ENCODE measurements around the gene DUSP9.

Gene DUSP9

GRCh38 chrX:153640045-153640686 lies 6.8 kb upstream of the DUSP9 start:
- ATAC-seq, result no peak
- TF ChIP-seq ESRRG (CRISPR knock-in tag; IDR thresholded peaks at IDR 0.05), result no peak

DNA sequence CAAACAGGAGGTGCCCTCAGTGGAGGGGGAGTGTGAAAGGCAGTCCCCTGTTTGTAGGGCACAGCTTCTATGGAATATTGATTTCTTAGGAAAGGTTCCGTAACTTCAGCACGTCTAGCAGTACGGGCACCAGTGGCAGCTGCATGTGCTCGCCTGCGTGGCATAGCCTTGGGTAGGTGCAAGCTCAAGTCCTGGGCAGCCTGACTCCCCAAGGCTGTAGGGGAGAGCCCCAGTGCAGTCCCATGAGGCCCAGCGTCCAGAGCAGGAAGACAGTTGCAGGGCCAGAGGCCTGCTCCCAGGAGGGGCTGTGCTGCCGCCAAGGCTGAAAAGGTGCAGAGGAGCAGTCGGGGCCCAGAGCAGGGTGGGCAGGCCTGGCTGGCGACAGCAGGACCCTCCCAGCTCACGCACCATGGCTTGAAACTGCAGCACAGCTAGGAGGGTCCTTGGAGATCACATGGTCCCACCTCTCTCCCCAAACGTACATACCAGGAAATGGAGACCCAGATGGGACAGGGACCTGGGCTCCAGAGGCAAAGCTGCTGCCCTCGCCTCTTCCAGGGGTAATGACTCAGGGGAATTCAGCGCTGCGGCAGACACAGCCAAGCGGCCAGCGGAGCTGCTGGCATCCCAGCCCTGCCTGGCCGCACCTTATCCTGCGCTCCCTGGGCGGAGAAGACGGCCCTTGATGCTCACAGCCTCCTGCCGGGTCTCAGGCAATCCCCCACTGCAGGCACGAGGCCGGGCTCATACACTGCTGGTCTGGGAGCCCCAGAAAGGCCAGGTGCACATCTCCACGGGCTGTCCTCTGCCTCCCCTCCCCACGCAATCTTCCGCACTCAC lies 6.0 kb upstream of the DUSP9 start:
- TF ChIP-seq ZC3H10 (CRISPR knock-in tag; IDR thresholded peaks at IDR 0.05) (no peak), ESRRG (CRISPR knock-in tag; IDR thresholded peaks at IDR 0.05) (no peak), RARB (CRISPR knock-in tag; IDR thresholded peaks at IDR 0.05) (no peak), PPARA (CRISPR knock-in tag; IDR thresholded peaks at IDR 0.05; ENCODE audit: borderline replicate concordance) (no peak), CSDC2 (CRISPR knock-in tag; IDR thresholded peaks at IDR 0.05) (no peak), PATZ1 (CRISPR knock-in tag; IDR thresholded peaks at IDR 0.05; ENCODE audit: borderline replicate concordance) (no peak), ZNF8 (CRISPR knock-in tag; IDR thresholded peaks at IDR 0.05) (no peak), BACH2 (CRISPR knock-in tag; IDR thresholded peaks at IDR 0.05; ENCODE audit: borderline replicate concordance) (no peak), GLIS3 (CRISPR knock-in tag; IDR thresholded peaks at IDR 0.05) (no peak)
- no peak for ATAC-seq

DNA sequence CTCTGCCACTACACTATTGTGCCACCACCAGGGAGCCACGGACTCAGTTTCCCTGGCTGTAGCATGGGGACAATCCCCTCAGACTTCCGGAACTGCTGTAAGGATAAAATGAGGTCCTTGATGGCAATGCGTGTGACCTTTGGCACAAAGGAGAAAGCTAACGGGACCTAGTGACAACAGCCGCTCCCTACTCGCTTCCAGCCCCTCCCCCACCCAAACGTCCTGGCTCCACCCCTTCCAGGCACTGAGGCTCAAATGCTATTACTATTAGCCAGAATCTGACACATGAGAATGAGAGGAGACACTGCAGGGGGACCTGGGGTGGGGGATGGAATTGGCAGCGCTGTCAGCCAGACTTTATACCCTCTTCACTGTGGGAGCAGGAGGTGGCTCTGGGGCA lies 5.4 kb upstream of the DUSP9 start:
- ATAC-seq, result no peak
- TF ChIP-seq ISL1 (CRISPR knock-in tag; IDR thresholded peaks at IDR 0.05), result no peak
- no peak for TF ChIP-seq ZNF8 (CRISPR knock-in tag; IDR thresholded peaks at IDR 0.05)
- no peak for TF ChIP-seq PATZ1 (CRISPR knock-in tag; IDR thresholded peaks at IDR 0.05; ENCODE audit: borderline replicate concordance)
- no peak for TF ChIP-seq PPARA (CRISPR knock-in tag; IDR thresholded peaks at IDR 0.05; ENCODE audit: borderline replicate concordance)
- TF ChIP-seq POU6F1 (CRISPR knock-in tag; IDR thresholded peaks at IDR 0.05; ENCODE audit: borderline replicate concordance, low read depth), result no peak
- TF ChIP-seq ZC3H10 (CRISPR knock-in tag; IDR thresholded peaks at IDR 0.05), result no peak
- TF ChIP-seq ZFP3 (CRISPR knock-in tag; IDR thresholded peaks at IDR 0.05), result no peak
- TF ChIP-seq ESRRG (CRISPR knock-in tag; IDR thresholded peaks at IDR 0.05), result no peak
- no peak for TF ChIP-seq SNAI2 (CRISPR knock-in tag; IDR thresholded peaks at IDR 0.05)
- TF ChIP-seq, protein P1, sequence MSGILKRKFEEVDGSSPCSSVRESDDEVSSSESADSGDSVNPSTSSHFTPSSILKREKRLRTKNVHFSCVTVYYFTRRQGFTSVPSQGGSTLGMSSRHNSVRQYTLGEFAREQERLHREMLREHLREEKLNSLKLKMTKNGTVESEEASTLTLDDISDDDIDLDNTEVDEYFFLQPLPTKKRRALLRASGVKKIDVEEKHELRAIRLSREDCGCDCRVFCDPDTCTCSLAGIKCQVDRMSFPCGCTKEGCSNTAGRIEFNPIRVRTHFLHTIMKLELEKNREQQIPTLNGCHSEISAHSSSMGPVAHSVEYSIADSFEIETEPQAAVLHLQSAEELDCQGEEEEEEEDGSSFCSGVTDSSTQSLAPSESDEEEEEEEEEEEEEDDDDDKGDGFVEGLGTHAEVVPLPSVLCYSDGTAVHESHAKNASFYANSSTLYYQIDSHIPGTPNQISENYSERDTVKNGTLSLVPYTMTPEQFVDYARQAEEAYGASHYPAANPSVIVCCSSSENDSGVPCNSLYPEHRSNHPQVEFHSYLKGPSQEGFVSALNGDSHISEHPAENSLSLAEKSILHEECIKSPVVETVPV (CRISPR knock-in tag; IDR thresholded peaks at IDR 0.05), result no peak

- TF ChIP-seq GLIS3 (CRISPR knock-in tag; IDR thresholded peaks at IDR 0.05), result no peak
- ATAC-seq, result no peak
Measured at GRCh38 chrX:153642051-153642654, 4.8 kb upstream of the DUSP9 start.

DNA sequence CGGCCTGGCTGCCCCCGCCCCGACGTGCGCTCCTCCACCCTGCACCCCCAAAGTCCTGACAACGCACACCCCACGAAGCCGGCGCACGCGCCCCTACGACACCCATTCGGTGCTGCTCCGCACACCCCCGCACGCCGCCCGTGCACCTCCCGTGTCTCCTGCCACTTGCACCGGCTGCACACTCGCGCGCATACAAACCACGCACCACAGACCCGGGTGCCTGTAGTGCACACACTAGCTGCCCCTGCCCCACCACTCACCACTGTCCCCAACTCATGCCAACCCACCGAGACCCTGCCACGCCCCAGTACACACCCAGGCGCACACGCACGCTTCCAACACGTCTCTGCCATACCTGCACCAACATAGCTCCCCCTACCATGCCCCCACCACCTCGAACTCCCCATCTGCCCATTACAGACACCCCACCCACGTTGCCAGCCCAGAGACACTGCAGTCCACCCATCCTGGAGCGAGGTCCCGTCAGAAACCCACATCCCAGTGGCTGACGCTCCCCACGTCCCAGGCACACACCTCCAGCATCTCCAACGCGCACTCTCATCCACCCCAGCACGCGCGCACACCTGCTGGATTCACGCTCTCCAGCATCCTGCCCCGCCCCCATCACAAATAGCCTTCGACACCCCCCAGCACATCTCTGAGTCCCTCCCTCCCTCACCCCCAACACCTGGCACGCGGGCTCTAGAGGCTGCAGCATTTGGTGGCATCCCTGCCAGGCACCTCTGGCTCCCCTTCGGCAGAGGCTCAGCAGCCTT lies 4.2 kb upstream of the DUSP9 start:
- ATAC-seq, result no peak
- no peak for TF ChIP-seq RARB (CRISPR knock-in tag; IDR thresholded peaks at IDR 0.05)
- no peak for TF ChIP-seq SNAI2 (CRISPR knock-in tag; IDR thresholded peaks at IDR 0.05)
- TF ChIP-seq, protein P2, sequence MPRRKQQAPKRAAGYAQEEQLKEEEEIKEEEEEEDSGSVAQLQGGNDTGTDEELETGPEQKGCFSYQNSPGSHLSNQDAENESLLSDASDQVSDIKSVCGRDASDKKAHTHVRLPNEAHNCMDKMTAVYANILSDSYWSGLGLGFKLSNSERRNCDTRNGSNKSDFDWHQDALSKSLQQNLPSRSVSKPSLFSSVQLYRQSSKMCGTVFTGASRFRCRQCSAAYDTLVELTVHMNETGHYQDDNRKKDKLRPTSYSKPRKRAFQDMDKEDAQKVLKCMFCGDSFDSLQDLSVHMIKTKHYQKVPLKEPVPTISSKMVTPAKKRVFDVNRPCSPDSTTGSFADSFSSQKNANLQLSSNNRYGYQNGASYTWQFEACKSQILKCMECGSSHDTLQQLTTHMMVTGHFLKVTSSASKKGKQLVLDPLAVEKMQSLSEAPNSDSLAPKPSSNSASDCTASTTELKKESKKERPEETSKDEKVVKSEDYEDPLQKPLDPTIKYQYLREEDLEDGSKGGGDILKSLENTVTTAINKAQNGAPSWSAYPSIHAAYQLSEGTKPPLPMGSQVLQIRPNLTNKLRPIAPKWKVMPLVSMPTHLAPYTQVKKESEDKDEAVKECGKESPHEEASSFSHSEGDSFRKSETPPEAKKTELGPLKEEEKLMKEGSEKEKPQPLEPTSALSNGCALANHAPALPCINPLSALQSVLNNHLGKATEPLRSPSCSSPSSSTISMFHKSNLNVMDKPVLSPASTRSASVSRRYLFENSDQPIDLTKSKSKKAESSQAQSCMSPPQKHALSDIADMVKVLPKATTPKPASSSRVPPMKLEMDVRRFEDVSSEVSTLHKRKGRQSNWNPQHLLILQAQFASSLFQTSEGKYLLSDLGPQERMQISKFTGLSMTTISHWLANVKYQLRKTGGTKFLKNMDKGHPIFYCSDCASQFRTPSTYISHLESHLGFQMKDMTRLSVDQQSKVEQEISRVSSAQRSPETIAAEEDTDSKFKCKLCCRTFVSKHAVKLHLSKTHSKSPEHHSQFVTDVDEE (CRISPR knock-in tag; IDR thresholded peaks at IDR 0.05), result no peak
- no peak for TF ChIP-seq CREB5 (CRISPR knock-in tag; IDR thresholded peaks at IDR 0.05; ENCODE audit: low read depth)
- TF ChIP-seq ARNTL (CRISPR knock-in tag; IDR thresholded peaks at IDR 0.05; ENCODE audit: borderline replicate concordance, low read depth), result no peak
- no peak for TF ChIP-seq ZNF8 (CRISPR knock-in tag; IDR thresholded peaks at IDR 0.05)
- TF ChIP-seq TCF4 (CRISPR knock-in tag; IDR thresholded peaks at IDR 0.05; ENCODE audit: borderline replicate concordance), result no peak
- TF ChIP-seq ZC3H10 (CRISPR knock-in tag; IDR thresholded peaks at IDR 0.05), result no peak
- no peak for TF ChIP-seq ZNF70 (CRISPR knock-in tag; IDR thresholded peaks at IDR 0.05)
- TF ChIP-seq PPARA (CRISPR knock-in tag; IDR thresholded peaks at IDR 0.05; ENCODE audit: borderline replicate concordance), result no peak
- TF ChIP-seq ZFP3 (CRISPR knock-in tag; IDR thresholded peaks at IDR 0.05), result no peak
- TF ChIP-seq ESRRG (CRISPR knock-in tag; IDR thresholded peaks at IDR 0.05), result no peak
- TF ChIP-seq ISL1 (CRISPR knock-in tag; IDR thresholded peaks at IDR 0.05), result no peak

Measured in SK-N-SH treated with all-trans-retinoic acid at 6 μM for 48 hours (cell line).